Colon (tissue), 2 donors: ENCODE results near the gene RTEL1.
"Not testable (repeated sequence)": the region's sequence is repeated elsewhere in the genome, so short reads cannot be mapped to it uniquely, and the experiment has no call there.

Experiments
- FAIRE-seq: peaks from 2 replicates; lab custom pipeline; 2012; peaks lifted over from hg19 to GRCh38; lab: Jason Lieb, UNC
- donor health status: control.
- donor health status: control.

Gene RTEL1

DNA sequence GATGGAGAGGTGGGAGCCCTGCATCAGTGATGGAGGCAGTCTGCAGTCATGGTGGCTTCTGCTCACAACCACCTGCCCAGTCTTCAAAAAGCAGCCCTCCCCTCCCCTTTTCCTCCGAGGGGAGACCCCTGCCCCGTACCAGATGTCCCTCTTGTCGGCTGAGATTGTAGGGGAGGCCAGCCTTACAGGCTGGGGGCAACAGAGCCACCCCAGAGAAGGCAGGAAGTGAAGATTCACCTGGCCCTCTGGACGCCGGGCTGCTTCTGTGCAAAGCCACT lies 42.9 kb downstream of the RTEL1 start:
- FAIRE-seq, result no peak

DNA sequence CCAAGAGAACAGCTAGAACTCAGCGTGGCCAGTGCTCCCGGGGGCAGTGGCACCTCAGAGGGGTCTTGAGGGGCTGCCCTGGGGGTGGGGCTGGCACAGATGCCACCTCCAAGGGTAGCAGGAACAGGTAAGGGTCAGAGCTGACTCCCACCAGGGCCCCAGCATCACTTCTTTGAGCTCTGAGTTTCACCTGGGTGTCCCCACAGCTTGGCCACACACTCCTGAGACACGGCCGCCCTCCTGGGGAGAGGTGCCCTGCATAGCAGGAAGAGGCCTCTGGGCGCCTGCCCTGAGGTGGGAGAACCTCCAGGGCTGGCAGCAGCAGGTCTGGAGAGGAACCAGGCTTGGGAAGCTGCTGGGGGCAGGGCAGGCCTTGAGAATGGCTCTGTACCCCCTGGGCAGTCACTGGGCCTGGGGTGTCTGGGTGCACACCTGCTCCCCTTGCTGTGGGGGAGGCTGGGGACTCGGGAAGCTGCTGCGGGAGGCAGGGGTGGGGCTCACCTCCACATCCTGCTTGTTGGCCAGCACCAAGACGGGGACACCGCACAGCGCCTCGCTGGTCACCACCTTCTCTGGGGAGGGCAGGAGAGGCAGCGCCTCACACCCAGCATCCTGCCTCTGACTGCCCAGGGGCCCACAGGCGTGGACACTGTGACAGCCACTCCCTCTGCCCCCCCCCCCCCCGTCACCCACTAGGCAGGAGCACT lies 43.4 kb downstream of the RTEL1 start:
- no peak for FAIRE-seq

DNA sequence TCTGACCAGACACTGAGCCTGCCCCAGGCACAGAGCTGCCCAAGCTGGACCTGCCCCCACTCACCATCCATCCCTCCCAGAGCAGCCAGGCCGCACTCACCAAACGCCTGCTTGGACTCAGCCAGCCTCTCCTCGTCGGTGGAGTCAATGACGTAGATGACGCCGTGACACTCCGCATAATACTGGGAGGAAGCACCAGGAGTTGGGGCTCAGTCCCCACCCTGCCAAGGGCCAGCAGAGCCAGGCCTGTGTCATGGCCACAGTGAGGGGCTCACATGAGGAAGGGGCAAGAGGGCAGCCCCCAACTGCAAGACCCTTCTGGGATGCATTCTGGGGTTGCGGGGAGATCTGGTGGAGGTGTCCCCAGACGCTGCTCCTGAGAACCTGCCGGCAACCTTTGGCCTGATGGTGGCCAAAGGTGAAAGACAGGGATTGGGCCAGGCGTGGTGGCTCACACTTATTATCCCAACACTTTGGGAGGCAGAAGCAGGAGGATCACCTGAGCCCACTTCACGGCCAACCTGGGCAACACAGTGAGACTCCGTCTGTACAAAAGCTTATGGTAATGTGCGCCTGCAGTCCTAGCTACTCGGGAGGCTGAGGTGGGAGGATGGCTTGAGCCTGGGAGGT lies 44.0 kb downstream of the RTEL1 start:
- FAIRE-seq, result no peak

DNA sequence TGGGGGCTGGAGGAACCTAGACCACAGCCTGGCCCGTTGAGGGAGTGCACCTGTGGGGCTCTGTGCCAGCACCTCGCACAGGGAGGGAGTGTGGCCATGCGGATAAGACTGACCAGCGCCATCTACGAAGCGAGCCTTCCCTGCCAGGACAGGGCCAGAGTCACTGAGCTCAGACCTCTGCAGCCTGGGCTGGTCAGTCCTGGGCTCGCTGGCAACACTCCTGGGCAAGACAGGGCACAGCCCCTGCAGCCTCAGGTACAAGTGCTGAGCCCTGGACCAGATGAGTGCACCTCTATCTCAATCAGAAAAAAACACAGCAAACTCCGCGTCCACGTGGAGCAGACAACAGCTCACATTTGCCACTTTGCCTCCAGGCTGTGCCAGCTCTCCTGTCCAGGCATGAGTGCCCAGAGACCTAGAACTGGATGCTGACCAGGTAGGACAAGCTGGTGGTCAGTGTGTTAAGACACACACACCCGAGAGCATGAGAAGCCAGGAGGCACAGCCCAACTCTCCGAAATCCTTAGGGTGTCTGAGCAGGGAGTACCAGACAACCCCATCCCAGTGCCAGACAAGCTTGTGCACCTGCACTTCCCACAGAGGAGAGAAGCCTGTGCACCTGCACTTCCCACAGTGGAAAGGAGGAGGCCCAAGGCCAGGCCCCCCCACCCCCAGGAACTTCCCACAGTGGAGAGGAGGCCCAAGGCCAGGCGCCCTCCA lies 44.8 kb downstream of the RTEL1 start:
- FAIRE-seq, result no peak

DNA sequence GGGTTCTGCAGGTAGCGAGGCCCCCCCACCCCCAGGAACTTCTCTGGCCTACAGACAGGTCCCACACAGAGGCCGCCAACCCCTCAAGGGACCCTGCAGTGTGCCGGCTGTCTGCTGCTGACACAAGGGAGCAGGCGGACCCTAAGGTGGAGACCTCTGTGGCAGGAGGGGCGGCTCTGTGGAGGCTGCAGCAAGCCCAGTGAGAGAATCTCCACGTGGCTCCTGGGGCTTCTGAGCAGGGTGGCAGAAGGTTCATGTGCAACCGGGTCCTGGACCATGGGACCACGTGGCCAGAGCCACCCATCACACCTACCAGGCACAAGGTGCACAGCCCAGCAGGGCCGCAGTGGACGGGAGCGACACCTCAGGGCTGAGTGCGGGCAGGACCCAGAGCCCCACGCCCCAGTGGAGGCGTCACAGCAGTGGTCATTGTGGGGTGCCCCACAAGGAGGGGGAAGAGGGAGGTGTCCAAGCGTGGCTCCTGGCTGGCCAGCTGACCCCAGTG lies 45.4 kb downstream of the RTEL1 start:
- FAIRE-seq, result no peak

DNA sequence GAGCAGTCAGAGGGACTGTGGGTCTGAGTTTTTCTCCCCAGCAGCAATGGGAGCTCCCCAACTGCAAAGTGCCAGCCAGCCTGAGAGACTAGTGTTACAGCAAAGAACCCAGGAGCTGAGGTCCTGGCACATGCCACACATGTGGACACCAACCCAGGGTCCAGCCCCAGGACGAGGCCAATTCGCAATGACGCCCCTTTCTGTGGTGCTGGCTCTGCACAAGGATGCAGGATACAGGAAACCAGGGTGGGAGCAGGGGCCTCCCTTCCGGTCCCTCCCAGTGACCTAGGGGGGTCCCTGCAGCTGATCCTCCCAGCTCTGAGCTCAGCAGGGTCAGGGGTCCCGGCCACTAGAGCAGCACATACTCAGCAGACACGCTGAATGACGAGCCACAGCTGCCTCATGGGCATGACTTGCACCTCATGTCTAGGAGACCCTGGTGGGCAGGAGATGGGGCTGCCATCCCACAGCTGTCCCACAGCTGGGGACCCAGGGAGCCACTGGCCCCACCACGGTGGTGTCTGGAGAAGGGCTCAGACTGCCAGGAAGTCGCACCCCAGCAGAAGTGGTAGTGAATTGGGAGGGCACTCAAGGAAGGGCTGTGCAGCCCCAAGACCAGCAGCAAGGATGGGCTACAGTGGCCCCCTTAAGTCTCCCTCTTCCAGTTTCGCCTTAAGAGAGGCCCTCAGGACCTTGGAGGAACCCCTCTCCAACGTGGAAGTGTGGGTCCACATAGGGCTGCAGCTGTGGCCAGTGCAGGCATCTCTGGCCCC lies 46.0 kb downstream of the RTEL1 start:
- no peak for FAIRE-seq

DNA sequence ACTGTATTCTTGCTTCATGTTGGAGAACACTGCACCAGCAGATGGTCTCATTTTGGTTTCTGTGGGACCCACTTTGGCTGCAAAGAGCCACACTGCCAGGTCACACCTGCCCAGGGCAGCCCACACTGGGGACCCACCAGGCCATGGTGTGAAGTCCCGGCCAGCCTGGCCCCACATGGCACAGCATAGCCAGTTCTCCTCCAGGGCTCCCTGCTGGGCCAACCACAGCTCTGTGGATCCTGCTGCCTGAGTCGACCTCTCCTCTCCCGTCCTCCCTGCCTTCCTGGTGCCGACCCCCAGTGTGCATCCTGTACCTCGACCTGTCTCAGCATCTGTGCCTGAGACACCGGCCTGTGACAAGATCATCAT lies 46.6 kb downstream of the RTEL1 start:
- no peak for FAIRE-seq

DNA sequence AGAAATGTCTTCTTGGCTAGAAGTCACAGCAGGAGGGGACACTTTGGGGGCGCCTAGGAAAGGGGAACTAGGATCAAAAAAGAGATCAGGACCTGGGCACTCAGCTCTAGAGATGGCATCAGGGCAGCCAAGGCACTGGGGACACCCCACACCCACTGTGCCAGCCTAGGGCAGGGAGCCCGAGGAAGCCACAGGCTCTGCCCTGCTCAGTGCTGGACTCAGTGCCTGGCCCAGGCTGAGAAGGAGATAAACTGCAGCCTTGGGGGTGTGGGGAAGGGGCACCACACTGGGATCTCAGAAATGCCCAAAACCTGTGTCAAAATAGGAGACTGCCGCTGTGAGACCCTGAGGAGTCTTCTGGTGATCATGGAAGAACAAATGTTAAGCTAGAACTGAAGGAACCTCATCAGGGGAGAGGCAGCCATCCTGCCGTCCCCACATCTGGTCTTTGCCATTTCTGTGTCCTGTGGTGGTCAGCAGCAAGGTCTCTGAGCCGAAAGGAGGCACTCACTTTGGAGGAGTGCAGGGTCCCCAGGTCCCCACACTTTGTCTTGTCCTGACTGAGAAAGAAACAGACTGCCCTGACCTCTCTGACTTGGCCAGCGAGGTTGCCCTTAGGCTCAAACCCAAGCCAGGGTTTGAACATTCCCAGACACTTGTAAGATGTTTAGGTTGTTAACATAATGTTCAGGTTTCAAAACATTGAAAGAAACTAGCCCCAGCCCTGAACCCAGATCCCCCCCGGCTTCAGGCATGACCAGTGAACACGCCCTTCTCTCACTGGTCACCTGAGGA lies 47.3 kb downstream of the RTEL1 start:
- no peak for FAIRE-seq

DNA sequence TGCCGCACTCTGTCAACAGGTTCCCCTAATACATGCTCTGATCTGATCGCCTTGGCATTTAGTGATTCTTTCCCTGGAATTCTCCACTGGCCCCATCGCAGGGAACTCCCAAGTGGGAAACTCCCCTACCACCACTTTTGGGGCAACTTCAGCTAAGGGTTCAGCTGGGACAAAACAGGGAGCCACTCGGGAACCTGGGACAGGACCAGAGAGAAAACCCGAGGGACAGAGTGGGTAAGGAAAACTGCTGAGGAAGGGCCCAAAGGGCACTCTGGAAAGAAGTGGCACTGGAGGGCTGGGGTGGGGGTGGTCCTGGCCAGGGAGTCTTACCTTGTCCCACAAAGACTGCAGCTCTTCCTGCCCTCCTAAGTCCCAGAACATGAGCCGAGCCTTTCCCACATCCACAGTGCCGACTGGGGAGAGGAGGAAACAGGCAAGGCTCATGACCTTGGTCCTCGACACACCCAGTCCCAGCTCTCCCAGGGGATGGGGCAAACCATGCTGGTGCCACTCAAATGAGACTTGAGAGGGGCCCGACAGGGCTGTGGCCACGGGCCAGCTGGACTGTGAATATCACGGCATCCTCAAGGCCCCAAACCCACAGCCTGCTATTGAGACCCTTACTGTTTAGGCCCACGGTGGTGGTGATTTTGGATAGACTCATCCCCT lies 48.0 kb downstream of the RTEL1 start:
- no peak for FAIRE-seq

DNA sequence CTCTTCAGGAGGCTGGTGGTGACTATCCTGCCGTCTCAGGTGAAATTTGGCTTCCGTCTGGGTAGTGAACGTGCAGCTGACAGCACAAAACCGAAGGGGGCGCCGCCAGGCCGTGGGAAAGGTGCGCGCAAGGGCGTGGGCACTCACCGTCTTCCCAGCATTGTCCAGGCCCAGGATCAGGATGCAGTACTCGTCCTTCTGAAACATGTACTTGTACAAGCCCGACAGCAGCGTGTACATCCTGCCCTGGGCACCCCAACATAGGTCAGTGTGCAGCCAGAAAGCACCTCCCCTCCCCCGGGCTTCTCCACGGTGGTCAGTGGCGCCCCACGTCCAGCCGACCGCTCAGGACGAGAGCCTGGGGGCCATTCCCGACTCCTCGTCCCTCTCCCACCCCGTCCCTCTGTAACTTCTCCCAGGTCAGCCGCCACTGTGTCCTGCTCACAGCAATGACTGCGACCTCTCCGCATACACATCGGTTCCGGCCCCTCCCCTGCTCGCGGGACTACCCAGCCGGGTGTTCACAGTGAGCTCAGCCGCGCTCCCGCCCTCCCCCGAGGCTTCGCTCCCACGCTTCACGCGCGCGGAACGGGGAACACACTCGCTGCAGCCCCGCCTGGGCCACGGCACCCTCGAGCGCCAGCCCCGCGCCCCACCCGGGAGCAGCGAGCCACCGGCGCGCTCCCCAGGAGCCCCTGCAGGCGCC lies 48.9 kb downstream of the RTEL1 start:
- no peak for FAIRE-seq

DNA sequence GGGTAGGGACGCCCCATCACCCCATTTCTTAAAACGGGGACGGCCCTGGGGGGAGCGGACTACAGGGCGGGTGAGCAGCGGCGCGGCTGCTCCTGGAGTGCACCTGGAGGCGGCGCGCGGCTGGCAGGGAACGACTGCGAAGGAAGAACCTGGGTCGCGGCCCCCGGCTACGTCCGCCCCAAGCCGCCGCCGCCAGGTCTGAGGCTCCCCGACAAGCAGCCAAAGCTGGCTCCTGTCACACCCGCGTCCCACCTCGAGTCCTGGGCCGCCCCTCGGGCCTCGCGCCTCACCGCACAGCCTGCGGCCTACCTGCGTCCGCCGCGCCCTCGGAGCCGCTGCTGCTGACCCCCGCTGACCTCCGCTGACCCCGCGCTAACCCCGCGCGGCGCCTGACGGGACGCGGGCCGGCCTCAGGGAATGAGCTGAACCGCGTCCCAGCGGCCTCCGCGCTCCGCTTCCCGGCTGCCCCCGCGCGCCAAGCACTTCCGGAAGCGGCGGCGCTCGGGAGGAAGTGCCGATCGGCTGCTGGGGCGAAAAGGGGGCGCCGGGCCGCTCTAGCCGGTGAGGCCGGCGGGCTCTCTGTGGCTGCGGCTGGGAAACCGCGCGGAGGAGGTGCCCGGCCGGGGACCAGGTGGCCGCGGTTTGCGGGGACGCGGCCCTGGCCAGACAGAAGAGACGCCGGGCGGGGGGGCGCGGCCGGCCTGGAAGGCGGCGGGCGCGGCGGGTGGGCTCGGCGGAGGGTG lies 49.6 kb downstream of the RTEL1 start, which contains the start of the genes ARFRP1 and ZGPAT:
Gene ARFRP1, minus strand, starts transcription at position 419 of the 743 bp plus-strand sequence. CDS start 885 bp downstream, outside the sequence.
Gene ZGPAT, plus strand, starts transcription at position 482 of the 743 bp plus-strand sequence. CDS start 542 bp downstream, outside the sequence.
- FAIRE-seq, result no peak

DNA sequence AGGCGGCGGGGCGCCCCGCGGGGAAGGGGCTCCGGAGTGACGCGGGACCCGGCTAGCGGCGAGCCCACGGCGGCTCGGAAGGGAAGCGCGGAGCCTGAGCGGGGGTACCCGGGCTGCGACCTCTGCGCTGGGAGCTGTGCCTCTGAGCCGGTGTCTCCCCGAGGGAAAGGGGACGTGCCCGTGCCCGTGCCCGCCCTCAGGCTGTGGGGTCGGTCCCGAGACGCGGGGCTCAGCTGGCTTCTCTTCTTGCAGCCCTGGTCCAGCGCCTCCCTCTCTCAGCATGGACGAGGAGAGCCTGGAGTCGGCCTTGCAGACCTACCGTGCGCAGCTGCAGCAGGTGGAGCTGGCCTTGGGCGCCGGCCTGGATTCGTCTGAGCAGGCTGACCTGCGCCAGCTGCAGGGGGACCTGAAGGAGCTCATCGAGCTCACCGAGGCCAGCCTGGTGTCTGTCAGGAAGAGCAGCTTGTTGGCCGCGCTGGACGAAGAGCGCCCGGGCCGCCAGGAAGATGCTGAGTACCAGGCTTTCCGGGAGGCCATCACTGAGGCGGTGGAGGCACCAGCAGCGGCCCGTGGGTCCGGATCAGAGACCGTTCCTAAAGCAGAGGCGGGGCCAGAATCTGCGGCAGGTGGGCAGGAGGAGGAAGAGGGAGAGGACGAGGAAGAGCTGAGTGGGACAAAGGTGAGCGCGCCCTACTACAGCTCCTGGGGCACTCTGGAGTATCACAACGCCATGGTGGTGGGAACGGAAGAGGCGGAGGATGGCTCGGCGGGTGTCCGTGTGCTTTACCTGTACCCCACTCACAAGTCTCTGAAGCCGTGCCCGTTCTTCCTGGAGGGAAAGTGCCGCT lies 50.4 kb downstream of the RTEL1 start:
- no peak for FAIRE-seq

DNA sequence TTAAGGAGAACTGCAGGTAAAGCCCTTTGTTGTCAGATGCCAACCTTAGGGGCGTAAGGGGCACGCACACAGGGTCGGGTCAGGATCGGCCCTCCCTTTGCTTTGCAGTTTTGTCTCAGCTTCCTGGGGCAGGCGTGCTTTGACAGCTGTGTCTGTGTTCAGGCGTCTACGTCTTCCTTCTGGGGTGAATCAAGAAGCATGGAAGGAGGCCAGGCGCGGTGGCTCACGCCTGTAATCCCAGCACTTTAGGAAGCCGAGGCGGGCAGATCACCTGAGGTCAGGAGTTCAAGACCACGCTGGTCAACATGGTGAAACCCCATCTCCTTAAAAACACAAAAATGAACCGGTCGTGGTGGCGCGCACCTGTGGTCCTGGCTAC lies 51.0 kb downstream of the RTEL1 start:
- FAIRE-seq, result no peak

DNA sequence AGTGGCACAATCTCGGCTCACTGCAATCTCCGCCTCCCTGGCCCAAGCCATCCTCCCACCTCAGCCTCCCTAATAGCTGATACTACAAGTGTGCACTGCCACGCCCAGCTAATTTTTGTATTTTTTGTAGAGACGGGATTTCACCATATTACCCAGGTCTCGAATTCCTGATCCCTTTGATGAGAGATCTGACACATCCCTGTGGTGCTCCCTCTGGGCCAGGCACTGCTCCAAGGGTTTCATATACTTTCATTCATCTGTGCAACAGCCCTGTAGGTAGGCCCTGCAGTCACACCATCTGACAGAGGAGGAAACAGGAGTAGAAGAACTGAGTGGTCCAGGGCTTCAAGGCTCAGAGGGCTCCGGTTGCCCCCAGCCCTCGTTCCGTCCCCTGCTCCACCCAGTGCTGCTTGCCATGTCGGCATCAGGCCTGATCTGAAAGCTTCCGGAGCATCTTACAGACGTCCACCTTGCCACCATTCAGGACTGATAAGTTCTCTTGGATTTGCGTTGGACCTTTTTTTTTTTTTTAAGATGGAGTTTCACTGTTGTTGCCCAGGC lies 53.1 kb downstream of the RTEL1 start:
- no peak for FAIRE-seq

DNA sequence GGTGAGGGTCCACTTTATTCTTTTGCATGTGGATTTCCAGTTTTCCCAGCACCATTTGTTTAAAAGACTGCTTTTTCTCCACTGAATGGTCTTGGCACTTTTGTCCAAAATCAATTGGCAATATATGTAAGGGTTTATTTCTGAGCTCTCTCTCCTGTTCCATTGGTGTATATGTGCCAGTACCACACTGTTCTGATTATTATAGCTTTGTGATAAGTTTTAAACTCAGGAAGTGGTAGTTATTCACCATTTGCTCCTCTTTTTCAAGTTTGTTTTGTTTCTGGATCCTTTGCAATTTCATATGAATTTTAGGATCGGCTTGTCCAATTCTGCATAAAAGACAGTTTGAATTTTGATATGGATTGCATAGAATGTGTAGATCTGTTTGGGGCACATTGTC lies 54.1 kb downstream of the RTEL1 start:
- no peak for FAIRE-seq

DNA sequence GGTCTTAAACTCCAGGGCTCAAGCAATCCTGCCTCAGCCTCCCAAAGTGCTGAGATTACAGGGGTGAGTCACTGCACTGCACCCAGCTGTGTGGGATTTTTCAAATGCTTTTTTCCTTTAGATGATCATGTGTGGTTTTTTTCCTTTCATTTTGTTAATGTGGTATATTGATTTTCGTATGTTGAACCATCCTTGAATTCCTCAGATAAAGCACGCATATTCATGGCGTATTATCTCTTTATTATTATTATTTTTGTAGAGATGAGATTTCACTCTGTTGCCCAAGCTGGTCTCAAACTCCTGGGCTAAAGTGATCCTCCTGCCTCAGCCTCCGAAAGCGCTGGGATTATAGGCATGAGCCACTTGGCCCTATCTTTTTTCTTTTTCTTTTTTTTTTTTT lies 56.7 kb downstream of the RTEL1 start:
- no peak for FAIRE-seq

DNA sequence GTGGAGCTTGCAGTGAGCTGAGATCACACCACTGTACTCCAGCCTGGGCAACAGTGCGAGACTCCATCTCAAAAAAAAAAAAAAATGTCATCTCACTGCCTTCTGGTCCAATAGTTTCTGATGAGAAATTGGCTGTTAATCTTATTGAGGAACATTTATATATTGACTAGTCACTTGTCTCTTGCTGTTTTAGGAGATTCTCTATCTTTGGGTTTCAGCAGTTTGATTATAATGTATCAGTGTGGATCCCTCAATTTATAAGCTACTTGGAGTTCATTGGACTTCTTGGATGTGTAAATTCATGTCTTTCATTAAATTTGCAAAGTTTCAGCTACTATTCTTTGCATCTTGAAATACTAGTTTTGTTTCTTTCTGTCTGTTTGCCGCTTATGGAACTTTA lies 60.9 kb downstream of the RTEL1 start:
- no peak for FAIRE-seq

DNA sequence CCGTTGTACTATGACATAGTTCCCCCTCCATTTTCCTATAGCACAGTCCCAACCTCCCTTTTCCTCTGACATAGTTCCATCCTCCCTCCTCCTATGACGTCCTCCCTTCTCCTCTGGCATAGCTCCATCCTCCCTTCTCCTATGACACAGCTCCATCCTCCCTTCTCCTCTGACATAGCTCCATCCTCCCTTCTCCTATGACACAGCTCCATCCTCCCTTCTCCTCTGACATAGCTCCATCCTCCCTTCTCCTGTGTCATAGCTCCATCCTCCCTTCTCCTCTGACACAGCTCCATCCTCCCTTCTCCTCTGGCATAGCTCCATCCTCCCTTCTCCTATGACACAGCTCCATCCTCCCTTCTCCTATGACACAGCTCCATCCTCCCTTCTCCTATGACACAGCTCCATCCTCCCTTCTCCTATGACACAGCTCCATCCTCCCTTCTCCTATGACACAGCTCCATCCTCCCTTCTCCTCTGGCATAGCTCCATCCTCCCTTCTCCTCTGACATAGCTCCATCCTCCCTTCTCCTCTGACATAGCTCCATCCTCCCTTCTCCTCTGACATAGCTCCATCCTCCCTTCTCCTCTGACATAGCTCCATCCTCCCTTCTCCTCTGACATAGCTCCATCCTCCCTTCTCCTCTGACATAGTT lies 65.0 kb downstream of the RTEL1 start:
- FAIRE-seq, result not testable (repeated sequence)
